ENCODE measurements around the gene TNP2.

Gene TNP2

GRCh38 chr16:11312718-11313492 is 43.8 kb upstream of the TNP2 start:
- Histone ChIP-seq H3K4me3 (ENCODE audit: low read depth in 1 of 2, low read length in 2 of 2) (peak overlapping the region in 1 of 2 experiments; percentile 33; a peak in 1 of 4 replicates), H3K9me3 (ENCODE audit: insufficient read depth, low read length, severe bottlenecking) (no peaks in the 10 kb centered on the region), H3K4me1 (ENCODE audit: insufficient read depth, low read length) (peaks cover 46% of the 10 kb centered on the region), H2AFZ (ENCODE audit: low read depth, low read length) (peak overlapping the region; percentile 68), H3K27me3 (ENCODE audit: insufficient read depth, low read length, poor library complexity) (no peaks in the 10 kb centered on the region), H3K27ac (ENCODE audit: low read length) (peak overlapping the region; percentile 66), H3K36me3 (ENCODE audit: insufficient read depth, low read length) (no peaks in the 10 kb centered on the region), H3K79me2 (ENCODE audit: insufficient read depth, low read length) (no peaks in the 10 kb centered on the region), H3K4me2 (ENCODE audit: insufficient read depth, low read length) (peak overlapping the region; percentile 52), H3K9ac (ENCODE audit: low read depth, low read length) (no peak overlapping the region; the same call in 1 of the 2 replicates), H4K20me1 (ENCODE audit: insufficient read depth, low read length) (0 out of 2 replicates have a peak, but pooled peaks cover 2% of the 10 kb centered on the region)
- no peak for TF ChIP-seq EZH2 (IDR thresholded peaks at IDR 0.05; ENCODE audit: borderline replicate concordance, low read depth, low read length, severe bottlenecking)
- TF ChIP-seq, protein P1, sequence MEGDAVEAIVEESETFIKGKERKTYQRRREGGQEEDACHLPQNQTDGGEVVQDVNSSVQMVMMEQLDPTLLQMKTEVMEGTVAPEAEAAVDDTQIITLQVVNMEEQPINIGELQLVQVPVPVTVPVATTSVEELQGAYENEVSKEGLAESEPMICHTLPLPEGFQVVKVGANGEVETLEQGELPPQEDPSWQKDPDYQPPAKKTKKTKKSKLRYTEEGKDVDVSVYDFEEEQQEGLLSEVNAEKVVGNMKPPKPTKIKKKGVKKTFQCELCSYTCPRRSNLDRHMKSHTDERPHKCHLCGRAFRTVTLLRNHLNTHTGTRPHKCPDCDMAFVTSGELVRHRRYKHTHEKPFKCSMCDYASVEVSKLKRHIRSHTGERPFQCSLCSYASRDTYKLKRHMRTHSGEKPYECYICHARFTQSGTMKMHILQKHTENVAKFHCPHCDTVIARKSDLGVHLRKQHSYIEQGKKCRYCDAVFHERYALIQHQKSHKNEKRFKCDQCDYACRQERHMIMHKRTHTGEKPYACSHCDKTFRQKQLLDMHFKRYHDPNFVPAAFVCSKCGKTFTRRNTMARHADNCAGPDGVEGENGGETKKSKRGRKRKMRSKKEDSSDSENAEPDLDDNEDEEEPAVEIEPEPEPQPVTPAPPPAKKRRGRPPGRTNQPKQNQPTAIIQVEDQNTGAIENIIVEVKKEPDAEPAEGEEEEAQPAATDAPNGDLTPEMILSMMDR (IDR thresholded peaks at IDR 0.05; ENCODE audit: borderline replicate concordance, extremely low read depth, low read length, poor library complexity, severe bottlenecking), result no peak
- ATAC-seq (ENCODE audit: insufficient read depth, low read depth), result peak; percentile 80
- peak; percentile 79 for DNase-seq

- Histone ChIP-seq H3K4me2 (ENCODE audit: insufficient read depth, low read length) (no peak overlapping the region), H3K27ac (ENCODE audit: low read length) (peak overlapping the region; percentile 44), H3K4me3 (ENCODE audit: low read depth in 1 of 2, low read length in 2 of 2) (no peak overlapping the region), H3K9me3 (ENCODE audit: insufficient read depth, low read length, severe bottlenecking) (no peaks in the 10 kb centered on the region), H3K27me3 (ENCODE audit: insufficient read depth, low read length, poor library complexity) (no peaks in the 10 kb centered on the region), H3K36me3 (ENCODE audit: insufficient read depth, low read length) (no peaks in the 10 kb centered on the region), H2AFZ (ENCODE audit: low read depth, low read length) (no peak overlapping the region), H4K20me1 (ENCODE audit: insufficient read depth, low read length) (0 out of 2 replicates have a peak, but pooled peaks cover under 1% of the 10 kb centered on the region), H3K9ac (ENCODE audit: low read depth, low read length) (no peak overlapping the region), H3K79me2 (ENCODE audit: insufficient read depth, low read length) (no peaks in the 10 kb centered on the region), H3K4me1 (ENCODE audit: insufficient read depth, low read length) (peaks cover 46% of the 10 kb centered on the region)
- DNase-seq (peak; percentile 50), ATAC-seq (ENCODE audit: insufficient read depth, low read depth) (0 out of 3 replicates have a peak, but pooled peaks have one; percentile 29)
- TF ChIP-seq, protein P1 (IDR thresholded peaks at IDR 0.05; ENCODE audit: borderline replicate concordance, extremely low read depth, low read length, poor library complexity, severe bottlenecking), result no peak
- TF ChIP-seq EZH2 (IDR thresholded peaks at IDR 0.05; ENCODE audit: borderline replicate concordance, low read depth, low read length, severe bottlenecking), result no peak
Measured at GRCh38 chr16:11310997-11311561, 42.0 kb upstream of the TNP2 start.

DNA sequence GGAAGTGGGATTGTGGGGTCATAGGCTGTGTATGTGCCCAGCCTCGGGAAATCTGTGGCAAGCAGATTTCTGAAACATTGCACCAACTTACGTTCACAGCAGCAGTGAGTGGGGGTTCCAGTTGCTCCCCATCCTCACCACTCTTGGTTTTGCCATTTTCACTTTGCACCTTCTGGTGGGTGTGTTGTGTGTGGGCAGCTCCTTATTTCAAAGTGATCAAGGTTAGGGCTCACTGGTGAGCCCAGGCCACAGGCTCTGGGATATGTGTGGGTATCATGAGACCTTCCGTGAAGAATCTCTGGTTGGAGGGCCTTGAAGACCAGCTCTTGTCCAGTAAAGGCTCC is 41.5 kb upstream of the TNP2 start:
- no peak overlapping the region for H3K9ac ChIP-seq (ENCODE audit: low read depth, low read length)
- no peaks in the 10 kb centered on the region for H4K20me1 ChIP-seq (ENCODE audit: insufficient read depth, low read length)
- no peaks in the 10 kb centered on the region for H3K79me2 ChIP-seq (ENCODE audit: insufficient read depth, low read length)
- H3K4me3 ChIP-seq (ENCODE audit: low read depth in 1 of 2, low read length in 2 of 2), result no peak overlapping the region
- H3K36me3 ChIP-seq (ENCODE audit: insufficient read depth, low read length), result no peaks in the 10 kb centered on the region
- H2AFZ ChIP-seq (ENCODE audit: low read depth, low read length), result no peak overlapping the region
- no peaks in the 10 kb centered on the region for H3K9me3 ChIP-seq (ENCODE audit: insufficient read depth, low read length, severe bottlenecking)
- peaks cover 46% of the 10 kb centered on the region for H3K4me1 ChIP-seq (ENCODE audit: insufficient read depth, low read length)
- no peak for ATAC-seq (ENCODE audit: insufficient read depth, low read depth)
- H3K4me2 ChIP-seq (ENCODE audit: insufficient read depth, low read length), result no peak overlapping the region
- peak overlapping the region; percentile 44; the same call in 1 of the 2 replicates for H3K27ac ChIP-seq (ENCODE audit: low read length)
- H3K27me3 ChIP-seq (ENCODE audit: insufficient read depth, low read length, poor library complexity), result no peaks in the 10 kb centered on the region
- DNase-seq, result no peak
- TF ChIP-seq, protein P1 (IDR thresholded peaks at IDR 0.05; ENCODE audit: borderline replicate concordance, extremely low read depth, low read length, poor library complexity, severe bottlenecking), result no peak
- TF ChIP-seq EZH2 (IDR thresholded peaks at IDR 0.05; ENCODE audit: borderline replicate concordance, low read depth, low read length, severe bottlenecking), result no peak
